CD14-positive monocyte (primary cell): ENCODE measurements around the gene RAB11B. TPM values are rescaled to one million over a fixed set of nuclear protein-coding genes. Genes with fewer than 3 reads are reported as not detected.
A peak's percentile ranks its signal among the peaks of the same experiment; 100 is the strongest.

Experiments
- DNase-seq, 3 donors: peaks; one replicate each; pipeline ENCODE4 v3.0.0-alpha.2; 2011 to 2022
- H2AFZ ChIP-seq: 2 replicates; pipeline ENCODE4 v1.6.0; 2012; ENCODE audit warnings: mild to moderate bottlenecking, low read depth, low read length, inconsistent platforms; ENCODE audit not compliant: insufficient read depth, poor library complexity, severe bottlenecking
- H3K27ac ChIP-seq, 2 donors: 1 replicate in 1 of 2; 2 replicates in 1 of 2; pipeline ENCODE4 v1.5.1; 2012 to 2013; ENCODE audit warnings: low read length in 2 of 2, control low read depth in 1 of 2, inconsistent platforms in 1 of 2, low read depth in 1 of 2, mild to moderate bottlenecking in 1 of 2
- H3K27me3 ChIP-seq, 2 donors: one replicate each; pipeline versions ENCODE4 v1.6.0 to v1.6.1; 2011 to 2013; ENCODE audit warnings: low read length in 2 of 2; ENCODE audit not compliant: control insufficient read depth in 2 of 2, insufficient read depth in 2 of 2
- H3K36me3 ChIP-seq, 2 donors: replicated peaks in 1 of 2; 1 replicate in 1 of 2; 2 replicates in 1 of 2; pipeline versions ENCODE4 v1.5.1 to v1.6.1; 2012 to 2013; ENCODE audit warnings: low read length in 2 of 2, control low read depth in 1 of 2, inconsistent platforms in 1 of 2, mild to moderate bottlenecking in 1 of 2; ENCODE audit not compliant: insufficient read depth in 2 of 2, control insufficient read depth in 1 of 2
- H3K4me1 ChIP-seq, 2 donors: 1 replicate in 1 of 2; 2 replicates in 1 of 2; pipeline versions ENCODE4 v1.5.1 to v1.6.1; 2012 to 2013; ENCODE audit warnings: low read length in 2 of 2, control low read depth in 1 of 2, inconsistent platforms in 1 of 2, mild to moderate bottlenecking in 1 of 2, moderate library complexity in 1 of 2; ENCODE audit not compliant: insufficient read depth in 2 of 2, control insufficient read depth in 1 of 2
- H3K4me2 ChIP-seq: replicated peaks from 2 replicates; pipeline ENCODE3; 2012; ENCODE audit warnings: low read length, moderate library complexity, mild to moderate bottlenecking; ENCODE audit not compliant: poor library complexity, severe bottlenecking; ENCODE audit errors: extremely low read depth
- H3K4me3 ChIP-seq, 3 experiments: fragments of 200-600 bp in 1 of 3; sonication (generic) in 1 of 3; replicated peaks in 1 of 3; 1 replicate in 2 of 3; 2 replicates in 1 of 3; pipeline ENCODE4 v1.5.1; 2011 to 2013; ENCODE audit warnings: low read length in 3 of 3, mild to moderate bottlenecking in 3 of 3, control low read depth in 2 of 3, low read depth in 2 of 3, inconsistent platforms in 1 of 3, moderate library complexity in 1 of 3
- H3K79me2 ChIP-seq: 2 replicates; pipeline ENCODE4 v1.6.0; 2012; ENCODE audit warnings: mild to moderate bottlenecking, control low read depth, inconsistent platforms, low read length, moderate library complexity; ENCODE audit not compliant: insufficient read depth
- H3K9ac ChIP-seq: 2 replicates; pipeline ENCODE4 v1.6.0; 2017; ENCODE audit warnings: low read length, mild to moderate bottlenecking; ENCODE audit not compliant: insufficient read depth, poor library complexity, severe bottlenecking
- H3K9me3 ChIP-seq, 2 donors: replicated peaks in 1 of 2; 1 replicate in 1 of 2; 2 replicates in 1 of 2; pipeline versions ENCODE4 v1.5.1 to v1.6.1; 2012 to 2013; ENCODE audit warnings: low read length in 2 of 2, control low read depth in 1 of 2; ENCODE audit not compliant: control insufficient read depth in 1 of 2, insufficient read depth in 1 of 2
- H4K20me1 ChIP-seq: 2 replicates; pipeline ENCODE4 v1.6.0; 2012; ENCODE audit warnings: mild to moderate bottlenecking, low read length, control low read depth, moderate library complexity; ENCODE audit not compliant: insufficient read depth
- H3K27ac Mint-ChIP-seq, 7 donors: one replicate each; pipeline ENCODE4 v1.8.0; 2020; ENCODE audit warnings: mild to moderate bottlenecking in 7 of 7, mixed read lengths in 7 of 7, moderate library complexity in 6 of 7, inconsistent platforms in 2 of 7
- H3K27me3 Mint-ChIP-seq, 3 donors: one replicate each; pipeline ENCODE4 v1.8.0; 2021 to 2022; ENCODE audit warnings: low read depth in 3 of 3, mild to moderate bottlenecking in 3 of 3, mixed read lengths in 3 of 3, moderate library complexity in 3 of 3, inconsistent platforms in 1 of 3
- H3K36me3 Mint-ChIP-seq, 2 donors: one replicate each; pipeline ENCODE4 v1.8.0; 2020; ENCODE audit warnings: mixed read lengths in 2 of 2, inconsistent platforms in 1 of 2, mild to moderate bottlenecking in 1 of 2
- H3K4me1 Mint-ChIP-seq: one replicate; pipeline ENCODE4 v1.8.0; 2020; ENCODE audit warnings: mild to moderate bottlenecking, mixed read lengths
- H3K4me3 Mint-ChIP-seq, 2 donors: one replicate each; pipeline ENCODE4 v1.8.0; 2020; ENCODE audit warnings: mild to moderate bottlenecking in 2 of 2, mixed read lengths in 2 of 2, moderate library complexity in 1 of 2
- H3K9me3 Mint-ChIP-seq, 7 donors: one replicate each; pipeline ENCODE4 v1.8.0; 2020 to 2022; ENCODE audit warnings: mixed read lengths in 7 of 7, mild to moderate bottlenecking in 6 of 7, moderate library complexity in 6 of 7, inconsistent platforms in 2 of 7
- WGBS: methylation state at CpG from one replicate; pipeline ENCODE4 v1.1.5; 2013; ENCODE audit warnings: missing lambda C conversion rate; ENCODE audit not compliant: insufficient coverage; 5-methylcytosine and 5-hydroxymethylcytosine counted together
- intact Hi-C, 2 donors: fragments of 100-400 bp; cut with micrococcal nuclease; formaldehyde crosslinking; loops; one replicate each; pipeline versions ENCODE4 v1.15.0 to v1.15.1; 2023
- polyA plus RNA-seq, 3 donors: library from polyadenylated mRNA; depleted of rRNA in 1 of 3; unstranded in 2 of 3; stranded (reverse) in 1 of 3; fragments of 300-500 nt in 2 of 3; fragments of >200 nt in 1 of 3; fragmentation: Illumina TruSeq in 2 of 3; gene quantifications; 1 replicate in 2 of 3; 2 replicates in 1 of 3; pipeline ENCODE4 v1.2.3, GENCODE V29; 2012 to 2021
- TF ChIP-seq, protein P1 (sequence below): fragments of 200-600 bp; IDR thresholded peaks from one replicate; pipeline ENCODE4 v1.8.0; 2022; ENCODE audit warnings: antibody characterized with exemption, mild to moderate bottlenecking

RAB11B gene
- polyA plus RNA-seq, 3 donors: 36.5 to 128 (median 45.4) TPM

DNA sequence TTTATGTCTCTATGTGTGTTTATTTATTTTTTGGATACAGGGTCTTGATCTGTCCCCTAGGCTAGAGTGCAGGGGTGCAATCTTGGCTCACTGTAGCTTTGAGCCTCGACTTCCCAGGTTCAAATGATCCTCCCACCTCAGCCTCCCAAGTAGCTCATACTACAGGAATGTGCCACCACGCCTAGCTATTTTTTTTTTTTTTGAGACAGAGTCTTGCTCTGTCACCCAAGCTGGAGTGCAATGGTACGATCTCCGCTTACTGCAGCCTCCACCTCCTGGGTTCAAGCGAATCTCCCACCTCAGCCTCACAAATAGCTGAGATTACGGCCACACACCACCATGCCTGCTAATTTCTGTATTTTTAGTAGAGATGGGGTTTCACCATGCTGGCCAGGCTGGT, 31.2 kb upstream of the RAB11B start:
- Mint-ChIP-seq H3K27me3 (peaks cover 33 to 46% (median 45%) of the 10 kb centered on the region in 3 donors), H3K4me3 (no peak overlapping the region), H3K27ac (no peak overlapping the region), H3K4me1 (peaks cover 30% of the 10 kb centered on the region), H3K36me3 (peaks cover 0 to 1% of the 10 kb centered on the region in 2 donors), H3K9me3 (peaks cover 0 to 8% (median 2%) of the 10 kb centered on the region in 7 donors)
- Histone ChIP-seq H3K4me2 (no peak overlapping the region), H3K9ac (no peak overlapping the region), H3K79me2 (no peaks in the 10 kb centered on the region), H3K27me3 (peaks cover 10 to 22% of the 10 kb centered on the region in 2 donors), H2AFZ (no peak overlapping the region), H3K4me1 (peaks cover 9 to 12% of the 10 kb centered on the region in 2 donors), H3K36me3 (no peaks in the 10 kb centered on the region), H4K20me1 (no peaks in the 10 kb centered on the region), H3K27ac (no peak overlapping the region), H3K9me3 (peaks cover 0 to 8% of the 10 kb centered on the region in 2 donors), H3K4me3 (no peak overlapping the region)
- intact Hi-C loops: loop anchor here (5.0 to 10.0 kb wide), 2 partner anchors 38 to 216 kb away; partner anchors contain the start of gene MYO1F (in 1 of the 2)
- DNase-seq: no peak
- WGBS: 100% methylated on average over 2 of the region's 6 CpGs
- TF ChIP-seq, protein P1, sequence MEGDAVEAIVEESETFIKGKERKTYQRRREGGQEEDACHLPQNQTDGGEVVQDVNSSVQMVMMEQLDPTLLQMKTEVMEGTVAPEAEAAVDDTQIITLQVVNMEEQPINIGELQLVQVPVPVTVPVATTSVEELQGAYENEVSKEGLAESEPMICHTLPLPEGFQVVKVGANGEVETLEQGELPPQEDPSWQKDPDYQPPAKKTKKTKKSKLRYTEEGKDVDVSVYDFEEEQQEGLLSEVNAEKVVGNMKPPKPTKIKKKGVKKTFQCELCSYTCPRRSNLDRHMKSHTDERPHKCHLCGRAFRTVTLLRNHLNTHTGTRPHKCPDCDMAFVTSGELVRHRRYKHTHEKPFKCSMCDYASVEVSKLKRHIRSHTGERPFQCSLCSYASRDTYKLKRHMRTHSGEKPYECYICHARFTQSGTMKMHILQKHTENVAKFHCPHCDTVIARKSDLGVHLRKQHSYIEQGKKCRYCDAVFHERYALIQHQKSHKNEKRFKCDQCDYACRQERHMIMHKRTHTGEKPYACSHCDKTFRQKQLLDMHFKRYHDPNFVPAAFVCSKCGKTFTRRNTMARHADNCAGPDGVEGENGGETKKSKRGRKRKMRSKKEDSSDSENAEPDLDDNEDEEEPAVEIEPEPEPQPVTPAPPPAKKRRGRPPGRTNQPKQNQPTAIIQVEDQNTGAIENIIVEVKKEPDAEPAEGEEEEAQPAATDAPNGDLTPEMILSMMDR: no peak

- Mint-ChIP-seq H3K36me3 (peaks cover 0 to 1% of the 10 kb centered on the region in 2 donors), H3K4me1 (peaks cover 33% of the 10 kb centered on the region), H3K4me3 (peak overlapping the region in 1 of 2 donors; percentile 21), H3K27ac (no peak overlapping the region), H3K27me3 (peaks cover 43 to 56% (median 52%) of the 10 kb centered on the region in 3 donors), H3K9me3 (peaks cover 0 to 11% (median 2%) of the 10 kb centered on the region in 7 donors)
- intact Hi-C loops: no loop called here
- Histone ChIP-seq H3K9ac (no peak overlapping the region), H3K4me1 (peaks cover 14 to 15% of the 10 kb centered on the region in 2 donors), H3K27ac (no peak overlapping the region), H3K4me2 (no peak overlapping the region), H3K36me3 (no peaks in the 10 kb centered on the region), H4K20me1 (no peaks in the 10 kb centered on the region), H3K4me3 (no peak overlapping the region), H2AFZ (no peak overlapping the region), H3K79me2 (no peaks in the 10 kb centered on the region), H3K9me3 (peaks cover 0 to 13% of the 10 kb centered on the region in 2 donors), H3K27me3 (peaks cover 12 to 35% of the 10 kb centered on the region in 2 donors)
- TF ChIP-seq, protein P1: no peak
- 79% methylated on average over 5 of the region's 8 CpGs for WGBS
- DNase-seq: no peak
Observed at GRCh38 chr19:8360196-8360595, 30.0 kb upstream of the RAB11B start.
